Measurements from ENCODE around the gene FAM221B.

The FAM221B gene, protein sequence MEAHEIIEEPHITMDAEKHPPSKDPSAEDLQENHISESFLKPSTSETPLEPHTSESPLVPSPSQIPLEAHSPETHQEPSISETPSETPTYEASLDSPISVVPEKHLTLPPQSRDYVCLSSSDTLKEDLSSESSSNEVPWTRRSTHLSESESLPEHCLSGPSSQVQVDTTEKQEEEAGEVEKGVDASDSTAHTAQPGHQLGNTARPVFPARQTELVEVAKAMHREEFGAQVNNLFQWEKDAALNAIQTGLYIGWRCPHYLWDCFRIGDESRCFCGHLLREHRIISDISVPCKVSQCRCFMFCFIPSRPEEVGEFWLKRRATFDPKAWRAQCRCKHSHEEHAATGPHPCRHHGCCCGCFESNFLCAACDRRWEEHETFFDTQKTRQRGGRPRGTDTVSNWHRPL

DNA sequence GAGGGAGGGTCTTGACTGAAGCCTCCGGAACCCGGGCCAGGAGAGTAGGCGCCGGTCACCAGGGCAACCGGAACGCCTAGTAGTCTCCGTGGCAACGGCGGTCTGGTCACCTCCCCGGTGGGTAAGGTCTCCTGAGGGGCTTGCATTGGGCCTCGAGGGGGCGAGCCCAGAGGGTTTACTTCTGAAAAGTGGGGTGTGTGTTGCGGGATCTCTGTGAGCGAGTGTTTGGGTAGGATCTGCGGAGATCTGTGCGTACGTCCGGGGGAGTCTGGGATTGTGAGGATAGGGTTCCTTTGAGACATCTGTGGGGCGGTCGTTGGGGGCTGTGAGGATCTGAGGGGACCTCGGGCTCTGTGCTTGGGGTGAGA, at the start of gene FAM221B:
FAM221B (minus strand) TSS at position 17 of the 368 bp plus-strand sequence. CDS start 2,571 bp downstream, outside the sequence.
- no peak for DNase-seq

DNA sequence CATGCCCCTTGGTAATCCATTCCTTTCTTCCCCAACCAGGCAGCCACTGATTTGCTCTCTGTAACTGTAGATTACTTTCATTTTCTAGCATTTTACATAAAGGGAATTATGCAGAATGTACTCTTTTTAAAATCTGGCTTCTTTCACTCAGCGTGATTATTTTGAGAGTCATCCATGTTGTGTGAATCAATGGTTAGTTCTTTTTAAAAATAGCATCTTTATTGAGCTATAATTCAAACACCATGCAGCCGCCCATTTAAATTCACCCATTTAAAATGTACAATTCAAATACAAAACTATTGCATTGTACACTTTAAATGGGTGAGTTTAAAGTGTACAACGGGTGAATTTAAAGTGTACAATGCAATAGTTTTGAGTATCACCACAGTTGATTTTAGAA, 44.0 kb upstream of the FAM221B start:
- DNase-seq: no peak

GRCh38 chr9:35871545-35871944, 43.0 kb upstream of the FAM221B start:
- DNase-seq: no peak

DNA sequence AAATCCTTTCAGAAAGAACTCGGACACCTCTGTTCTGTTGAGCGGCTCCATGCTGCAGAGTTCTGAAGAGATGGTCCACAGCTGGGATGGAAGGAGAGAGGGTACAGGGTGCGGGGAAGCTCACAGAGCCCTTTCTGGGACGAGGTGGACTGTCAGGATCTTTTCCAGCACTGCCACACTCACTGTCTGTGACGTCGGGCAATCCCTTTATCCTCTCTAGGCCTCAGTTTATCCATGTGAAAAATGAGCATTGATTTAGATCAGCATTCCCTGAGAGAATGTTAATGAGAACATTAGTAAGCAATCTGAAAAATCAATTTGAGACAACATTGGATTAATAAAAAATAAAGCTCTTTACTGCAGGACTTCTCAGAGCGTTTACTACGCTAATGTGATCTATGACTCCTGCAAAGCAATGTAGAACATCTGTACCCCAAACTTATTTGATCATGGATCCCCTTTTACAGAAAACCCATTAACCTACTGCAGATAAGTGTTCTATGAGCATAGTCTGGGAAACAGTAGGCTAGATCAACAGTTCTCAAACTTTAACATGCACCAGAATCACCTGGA, 41.9 kb upstream of the FAM221B start, which contains the start of gene OR13J1:
OR13J1 (minus strand) TSS at position 51 of the 573 bp plus-strand sequence; CDS start at position 51, 0 bp downstream.
- DNase-seq: no peak

DNA sequence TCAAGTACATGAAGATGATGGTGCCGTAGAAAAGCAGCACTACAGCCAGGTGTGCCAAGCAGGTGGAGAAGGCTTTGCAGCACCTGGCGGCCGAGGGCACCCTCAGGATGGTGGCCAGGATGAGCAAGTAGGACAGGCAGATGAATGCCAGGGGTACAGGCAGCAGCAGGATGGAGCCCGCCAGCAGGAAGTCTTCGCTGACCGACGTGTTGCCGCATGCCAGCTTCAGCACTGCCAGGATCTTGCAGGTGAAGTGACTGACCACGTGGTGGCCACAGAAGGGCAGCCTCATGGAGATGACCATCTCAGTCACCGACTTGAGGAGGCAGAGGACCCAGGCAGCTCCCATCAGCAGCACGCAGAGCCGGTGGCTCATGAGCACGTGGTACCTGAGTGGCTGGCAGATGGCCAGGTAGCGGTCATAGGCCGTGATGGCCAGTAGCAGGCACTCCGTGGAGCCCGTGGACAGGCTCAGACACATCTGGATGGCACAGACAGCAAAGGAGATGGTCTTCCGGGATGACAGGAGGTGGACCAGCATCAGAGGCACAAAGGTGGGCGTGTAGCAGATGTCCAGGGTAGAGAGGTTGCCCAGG, 41.2 kb upstream of the FAM221B start:
- DNase-seq: no peak

- DNase-seq: no peak
These were observed 40.4 kb upstream of the FAM221B start for GRCh38 chr9:35868933-35869332.

DNA sequence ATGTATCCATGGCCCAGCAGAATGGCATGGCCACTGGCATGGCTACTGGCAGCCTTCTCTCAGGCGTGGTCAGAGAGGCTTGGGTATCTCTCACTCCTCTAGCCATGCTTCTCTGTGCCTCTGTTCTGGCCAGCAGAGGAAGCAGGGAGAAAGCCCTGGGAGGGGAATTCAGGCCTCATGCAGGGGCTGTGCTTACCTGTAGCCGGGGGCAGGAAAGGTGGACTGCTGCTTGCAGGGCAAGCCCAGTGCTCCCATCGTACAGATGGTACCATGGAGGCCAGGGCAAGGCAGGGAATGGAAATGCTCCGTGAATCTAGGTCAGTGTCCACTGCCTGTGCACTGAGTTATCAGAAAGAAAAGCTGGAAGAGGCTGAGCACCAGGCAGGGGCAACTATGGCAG, 39.0 kb upstream of the FAM221B start:
- no peak for DNase-seq

DNA sequence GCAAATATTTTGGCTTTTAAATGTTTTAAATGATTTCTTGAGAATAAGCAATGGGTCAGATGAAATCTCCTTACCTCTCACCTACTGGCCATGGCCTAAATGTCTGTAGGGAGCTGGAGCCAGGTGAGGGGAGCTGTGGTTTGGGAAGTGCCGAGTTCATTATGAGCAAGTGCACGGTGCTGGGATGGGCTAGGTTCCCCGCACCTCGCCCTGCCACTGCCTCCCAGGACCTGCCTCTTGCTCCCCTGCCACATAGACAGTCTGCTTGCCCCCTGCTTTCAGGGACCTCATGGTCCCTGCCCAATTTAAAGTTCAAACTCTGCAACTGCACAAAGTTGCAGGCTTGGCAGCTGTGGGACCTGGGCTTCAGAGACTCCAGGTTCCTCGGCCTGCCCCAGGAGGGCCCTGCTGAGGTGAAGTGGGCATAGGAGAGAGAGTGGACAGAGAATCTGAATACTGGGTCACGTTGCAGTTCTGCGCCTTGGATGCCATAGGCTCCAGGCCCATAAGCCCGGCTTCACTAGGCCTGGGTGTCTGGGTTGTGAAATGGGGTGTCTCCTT, 36.2 kb upstream of the FAM221B start:
- DNase-seq: no peak

- no peak for DNase-seq
These were observed 35.1 kb upstream of the FAM221B start for GRCh38 chr9:35863583-35863982.

DNA sequence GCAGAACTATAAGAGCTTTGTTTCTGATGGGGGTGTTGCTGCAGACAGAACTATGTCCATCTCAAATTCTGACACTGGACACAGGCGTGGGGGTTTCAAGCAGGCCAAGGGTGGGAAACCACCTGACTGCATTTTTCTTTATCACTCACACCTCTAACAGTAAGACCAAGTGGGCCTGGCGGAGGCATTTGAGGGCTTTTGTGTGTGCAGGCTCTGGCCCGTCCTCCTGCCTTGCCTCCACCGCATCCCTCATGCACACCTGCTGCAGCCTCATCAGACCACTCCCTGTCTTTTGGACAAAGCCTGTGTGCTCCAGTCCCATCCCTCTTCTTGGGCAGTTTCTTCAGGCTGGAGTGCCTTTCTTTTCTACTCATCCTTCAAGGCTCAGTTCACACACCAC, 33.8 kb upstream of the FAM221B start:
- no peak for DNase-seq

DNA sequence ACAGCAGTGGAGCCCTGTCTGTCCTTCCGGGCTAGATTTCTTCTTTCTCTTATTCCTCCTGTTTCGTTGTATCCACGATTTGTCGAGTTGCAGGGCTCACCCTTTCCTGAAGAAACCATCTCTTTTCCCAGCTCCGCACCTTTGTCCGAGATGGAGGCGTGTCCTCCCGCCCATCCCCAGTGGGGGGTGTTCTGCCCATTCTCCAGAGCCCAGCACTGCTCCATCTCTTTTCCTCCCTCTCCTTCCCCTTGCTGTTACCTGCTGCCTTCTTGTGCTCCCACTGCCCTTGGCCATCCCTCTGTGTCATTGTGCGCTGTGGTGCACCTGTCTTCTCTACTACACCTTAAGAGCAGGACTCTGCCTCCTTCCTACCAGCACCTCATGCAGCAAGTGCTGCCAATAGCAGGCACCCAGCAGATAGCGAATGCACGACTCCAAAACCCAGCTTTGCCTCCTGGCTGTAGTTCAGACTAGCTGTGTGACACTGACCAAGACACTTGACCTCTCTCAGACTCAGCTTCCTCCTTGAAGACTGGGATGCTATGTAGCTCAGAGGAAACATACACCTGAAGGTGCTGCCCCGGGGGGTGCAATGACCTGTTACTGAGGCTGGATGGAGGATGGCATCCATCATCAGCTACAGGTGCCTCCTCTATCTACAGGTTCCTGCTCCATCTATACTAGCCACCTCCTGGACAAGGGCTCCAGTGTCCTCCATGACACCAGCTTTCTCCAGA, 32.8 kb upstream of the FAM221B start:
- no peak for DNase-seq

- no peak for DNase-seq
These were observed 31.4 kb upstream of the FAM221B start for GRCh38 chr9:35859990-35860339.

DNA sequence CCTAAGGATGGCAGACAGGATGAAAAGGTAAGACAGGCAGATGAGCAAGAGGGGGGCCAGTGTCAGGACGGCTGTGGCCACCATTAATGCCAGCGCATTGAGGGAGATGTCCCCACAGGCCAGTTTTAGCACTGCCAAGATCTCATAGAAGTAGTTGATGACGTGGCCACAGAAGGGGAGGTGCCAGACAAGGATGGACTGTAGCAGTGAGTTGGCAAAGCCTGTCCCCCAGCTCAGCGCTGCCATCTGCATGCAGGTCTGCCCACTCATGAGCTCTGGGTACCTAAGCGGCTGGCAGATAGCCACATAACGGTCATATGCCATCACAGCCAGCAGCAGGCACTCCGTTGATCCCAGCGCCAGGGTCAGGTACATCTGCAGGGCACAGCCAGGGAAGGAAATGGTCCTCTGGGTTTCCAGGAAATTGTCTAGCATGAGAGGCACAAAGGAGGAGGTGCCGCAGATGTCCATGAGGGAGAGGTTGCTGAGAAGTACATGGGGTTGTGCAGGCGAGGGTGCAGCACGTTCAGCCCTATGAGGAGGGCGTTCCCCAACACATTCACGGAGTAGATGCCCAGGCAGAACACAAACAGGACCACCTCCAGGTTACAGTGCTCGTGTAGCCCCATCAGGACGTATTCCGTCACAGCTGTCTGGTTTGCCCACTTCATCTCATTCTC, 30.9 kb upstream of the FAM221B start:
- peak; percentile 19 for DNase-seq

DNA sequence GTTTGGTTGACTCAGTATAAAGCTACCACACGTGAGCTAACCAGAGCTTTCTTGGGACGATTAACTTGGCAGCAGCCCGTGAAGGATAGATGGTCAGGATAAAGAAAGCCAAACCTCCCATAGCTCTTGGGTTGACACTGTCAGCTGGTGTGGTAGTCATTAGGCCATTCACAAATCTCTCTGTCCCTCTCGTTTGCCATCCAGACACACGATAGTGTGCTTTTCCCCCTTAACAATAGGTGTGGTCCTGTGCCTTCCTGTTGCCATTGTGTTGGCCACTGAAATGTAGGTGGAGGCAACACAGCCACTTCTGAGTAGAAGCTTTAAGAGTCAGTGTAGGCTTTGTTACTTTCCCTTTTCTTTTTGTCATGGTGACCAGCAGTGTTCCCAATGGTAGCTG, 29.9 kb upstream of the FAM221B start:
- no peak for DNase-seq

- no peak for DNase-seq
These were observed 28.4 kb upstream of the FAM221B start for GRCh38 chr9:35856882-35857281.

GRCh38 chr9:35856206-35856605, 27.7 kb upstream of the FAM221B start:
- DNase-seq: no peak

DNA sequence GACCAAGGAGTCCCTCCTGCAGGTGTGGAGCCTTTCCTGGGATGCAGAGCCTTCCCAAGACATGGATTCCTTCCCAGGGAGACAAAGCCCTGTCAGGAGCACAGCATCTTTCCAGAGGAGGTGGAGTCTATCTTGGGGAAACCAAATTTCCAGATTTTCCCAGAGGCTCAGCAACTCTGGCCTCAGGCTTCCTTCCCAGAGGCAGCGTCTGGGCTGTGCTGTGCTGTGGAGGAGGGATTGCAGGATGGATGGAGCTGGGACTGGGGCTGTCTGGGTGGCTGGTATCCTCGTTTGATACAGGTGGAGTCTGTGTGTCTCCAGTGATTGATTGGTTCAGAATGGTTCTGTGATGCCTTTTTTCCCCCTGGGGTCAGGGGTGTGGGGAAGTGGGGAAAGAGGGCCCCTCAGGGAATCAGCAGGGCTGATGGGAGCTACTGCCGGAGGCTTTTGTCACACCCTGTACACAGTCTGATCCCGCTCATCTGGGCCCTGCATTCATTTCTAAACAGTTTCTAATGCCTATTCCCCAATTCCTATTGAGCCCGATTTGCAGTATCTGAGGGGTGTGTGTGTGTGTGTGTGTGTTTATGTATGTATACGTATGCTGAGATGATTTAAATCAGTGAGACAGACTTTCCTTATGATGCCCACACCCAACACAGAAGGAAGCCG, 25.7 kb upstream of the FAM221B start:
- DNase-seq: no peak

DNA sequence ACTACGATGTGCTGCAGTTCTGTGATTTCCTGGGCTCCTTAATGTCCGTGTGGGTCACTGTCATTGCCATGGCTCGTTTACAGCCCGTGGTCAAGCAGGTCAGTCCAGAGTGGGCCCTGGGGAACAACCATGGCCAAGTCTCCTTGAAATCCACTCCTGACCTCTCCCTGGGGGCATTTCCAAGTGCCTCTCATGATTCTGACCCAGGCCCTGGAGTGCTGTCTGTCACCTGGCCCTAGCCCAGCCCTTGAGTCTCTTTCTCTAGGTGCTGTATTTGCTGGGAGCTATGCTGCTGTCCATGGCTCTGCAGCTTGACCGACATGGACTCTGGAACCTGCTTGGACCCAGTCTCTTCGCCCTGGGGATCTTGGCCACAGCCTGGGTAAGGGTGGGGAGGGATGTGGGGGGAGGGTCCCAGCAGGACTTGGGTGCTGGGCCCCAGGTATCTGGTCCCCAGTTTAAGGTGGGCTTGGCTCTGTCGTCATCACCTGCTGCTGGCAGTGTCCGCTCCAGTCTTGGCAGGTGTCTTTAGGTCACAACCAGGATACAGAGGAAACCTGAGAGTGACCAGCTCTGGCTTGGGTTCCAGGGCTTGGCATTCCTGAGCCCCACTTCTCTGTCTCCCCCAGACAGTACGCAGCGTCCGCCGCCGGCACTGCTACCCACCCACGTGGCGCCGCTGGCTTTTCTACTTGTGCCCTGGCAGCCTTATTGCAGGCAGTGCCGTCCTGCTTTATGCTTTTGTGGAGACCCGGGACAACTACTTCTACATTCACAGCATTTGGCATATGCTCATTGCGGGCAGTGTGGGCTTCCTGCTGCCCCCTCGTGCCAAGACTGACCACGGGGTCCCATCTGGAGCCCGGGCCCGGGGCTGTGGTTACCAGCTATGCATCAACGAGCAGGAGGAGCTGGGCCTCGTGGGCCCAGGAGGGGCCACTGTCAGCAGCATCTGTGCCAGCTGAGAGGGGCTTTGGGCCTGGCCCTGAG, 24.6 kb upstream of the FAM221B start:
- no peak for DNase-seq

GRCh38 chr9:35852267-35852815, 23.8 kb upstream of the FAM221B start:
- DNase-seq: no peak

GRCh38 chr9:35847792-35848572, 19.4 kb upstream of the FAM221B start:
- DNase-seq: no peak
